ENCODE measurements around the gene EPHB2. TPM values are rescaled to one million over a fixed set of nuclear protein-coding genes. Genes with fewer than 3 reads are reported as not detected.

EPHB2 gene
- total and polyA plus RNA-seq, 2 of the 13 experiments (the other 11 are each of a cell fraction or from before 2014, with no cell fraction given) = 0.03 to 0.11 TPM

DNA sequence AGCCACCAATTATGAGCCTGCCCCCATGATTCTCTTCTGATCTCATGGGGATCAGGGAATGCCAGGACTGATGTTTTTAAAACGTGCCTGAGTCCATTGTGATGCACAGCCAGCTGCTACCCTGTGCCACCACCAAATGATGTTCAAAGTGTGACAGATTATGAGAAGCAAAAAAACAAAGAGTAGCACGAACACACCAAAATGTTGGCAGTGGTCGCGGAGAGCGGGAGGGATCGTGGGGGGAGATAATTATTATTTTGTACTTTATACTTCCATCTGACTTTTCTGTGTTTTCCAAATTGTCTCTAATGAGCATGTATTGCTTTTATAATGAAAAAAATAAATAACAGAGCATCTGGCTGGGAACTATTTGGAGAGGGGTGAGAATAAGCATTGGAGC, 50.5 kb downstream of the EPHB2 start (continued):
- TF ChIP-seq, protein P1, sequence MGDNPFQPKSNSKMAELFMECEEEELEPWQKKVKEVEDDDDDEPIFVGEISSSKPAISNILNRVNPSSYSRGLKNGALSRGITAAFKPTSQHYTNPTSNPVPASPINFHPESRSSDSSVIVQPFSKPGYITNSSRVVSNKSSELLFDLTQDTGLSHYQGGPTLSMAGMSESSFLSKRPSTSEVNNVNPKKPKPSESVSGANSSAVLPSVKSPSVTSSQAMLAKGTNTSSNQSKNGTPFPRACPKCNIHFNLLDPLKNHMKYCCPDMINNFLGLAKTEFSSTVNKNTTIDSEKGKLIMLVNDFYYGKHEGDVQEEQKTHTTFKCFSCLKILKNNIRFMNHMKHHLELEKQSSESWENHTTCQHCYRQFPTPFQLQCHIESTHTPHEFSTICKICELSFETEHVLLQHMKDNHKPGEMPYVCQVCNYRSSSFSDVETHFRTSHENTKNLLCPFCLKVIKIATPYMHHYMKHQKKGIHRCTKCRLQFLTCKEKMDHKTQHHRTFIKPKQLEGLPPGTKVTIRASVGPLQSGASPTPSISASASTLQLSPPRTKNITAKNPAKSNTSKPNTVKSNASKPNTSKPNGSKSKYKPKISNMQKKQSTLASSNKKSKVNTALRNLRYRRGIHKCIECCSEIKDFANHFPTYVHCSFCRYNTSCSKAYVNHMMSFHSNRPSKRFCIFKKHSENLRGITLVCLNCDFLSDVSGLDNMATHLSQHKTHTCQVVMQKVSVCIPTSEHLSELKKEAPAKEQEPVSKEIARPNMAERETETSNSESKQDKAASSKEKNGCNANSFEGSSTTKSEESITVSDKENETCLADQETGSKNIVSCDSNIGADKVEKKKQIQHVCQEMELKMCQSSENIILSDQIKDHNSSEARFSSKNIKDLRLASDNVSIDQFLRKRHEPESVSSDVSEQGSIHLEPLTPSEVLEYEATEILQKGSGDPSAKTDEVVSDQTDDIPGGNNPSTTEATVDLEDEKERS (CRISPR knock-in tag; IDR thresholded peaks at IDR 0.05) = no peak
- TF ChIP-seq, protein P2, sequence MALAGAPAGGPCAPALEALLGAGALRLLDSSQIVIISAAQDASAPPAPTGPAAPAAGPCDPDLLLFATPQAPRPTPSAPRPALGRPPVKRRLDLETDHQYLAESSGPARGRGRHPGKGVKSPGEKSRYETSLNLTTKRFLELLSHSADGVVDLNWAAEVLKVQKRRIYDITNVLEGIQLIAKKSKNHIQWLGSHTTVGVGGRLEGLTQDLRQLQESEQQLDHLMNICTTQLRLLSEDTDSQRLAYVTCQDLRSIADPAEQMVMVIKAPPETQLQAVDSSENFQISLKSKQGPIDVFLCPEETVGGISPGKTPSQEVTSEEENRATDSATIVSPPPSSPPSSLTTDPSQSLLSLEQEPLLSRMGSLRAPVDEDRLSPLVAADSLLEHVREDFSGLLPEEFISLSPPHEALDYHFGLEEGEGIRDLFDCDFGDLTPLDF (CRISPR knock-in tag; IDR thresholded peaks at IDR 0.05) = no peak
- no peak for TF ChIP-seq THAP9 (CRISPR knock-in tag; IDR thresholded peaks at IDR 0.05; ENCODE audit: borderline replicate concordance)
- TF ChIP-seq, protein P3, sequence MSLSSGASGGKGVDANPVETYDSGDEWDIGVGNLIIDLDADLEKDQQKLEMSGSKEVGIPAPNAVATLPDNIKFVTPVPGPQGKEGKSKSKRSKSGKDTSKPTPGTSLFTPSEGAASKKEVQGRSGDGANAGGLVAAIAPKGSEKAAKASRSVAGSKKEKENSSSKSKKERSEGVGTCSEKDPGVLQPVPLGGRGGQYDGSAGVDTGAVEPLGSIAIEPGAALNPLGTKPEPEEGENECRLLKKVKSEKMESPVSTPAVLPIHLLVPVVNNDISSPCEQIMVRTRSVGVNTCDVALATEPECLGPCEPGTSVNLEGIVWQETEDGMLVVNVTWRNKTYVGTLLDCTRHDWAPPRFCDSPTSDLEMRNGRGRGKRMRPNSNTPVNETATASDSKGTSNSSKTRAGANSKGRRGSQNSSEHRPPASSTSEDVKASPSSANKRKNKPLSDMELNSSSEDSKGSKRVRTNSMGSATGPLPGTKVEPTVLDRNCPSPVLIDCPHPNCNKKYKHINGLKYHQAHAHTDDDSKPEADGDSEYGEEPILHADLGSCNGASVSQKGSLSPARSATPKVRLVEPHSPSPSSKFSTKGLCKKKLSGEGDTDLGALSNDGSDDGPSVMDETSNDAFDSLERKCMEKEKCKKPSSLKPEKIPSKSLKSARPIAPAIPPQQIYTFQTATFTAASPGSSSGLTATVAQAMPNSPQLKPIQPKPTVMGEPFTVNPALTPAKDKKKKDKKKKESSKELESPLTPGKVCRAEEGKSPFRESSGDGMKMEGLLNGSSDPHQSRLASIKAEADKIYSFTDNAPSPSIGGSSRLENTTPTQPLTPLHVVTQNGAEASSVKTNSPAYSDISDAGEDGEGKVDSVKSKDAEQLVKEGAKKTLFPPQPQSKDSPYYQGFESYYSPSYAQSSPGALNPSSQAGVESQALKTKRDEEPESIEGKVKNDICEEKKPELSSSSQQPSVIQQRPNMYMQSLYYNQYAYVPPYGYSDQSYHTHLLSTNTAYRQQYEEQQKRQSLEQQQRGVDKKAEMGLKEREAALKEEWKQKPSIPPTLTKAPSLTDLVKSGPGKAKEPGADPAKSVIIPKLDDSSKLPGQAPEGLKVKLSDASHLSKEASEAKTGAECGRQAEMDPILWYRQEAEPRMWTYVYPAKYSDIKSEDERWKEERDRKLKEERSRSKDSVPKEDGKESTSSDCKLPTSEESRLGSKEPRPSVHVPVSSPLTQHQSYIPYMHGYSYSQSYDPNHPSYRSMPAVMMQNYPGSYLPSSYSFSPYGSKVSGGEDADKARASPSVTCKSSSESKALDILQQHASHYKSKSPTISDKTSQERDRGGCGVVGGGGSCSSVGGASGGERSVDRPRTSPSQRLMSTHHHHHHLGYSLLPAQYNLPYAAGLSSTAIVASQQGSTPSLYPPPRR (CRISPR knock-in tag; IDR thresholded peaks at IDR 0.05; ENCODE audit: borderline replicate concordance) = no peak

Data from HepG2 (cell line).